Retina (tissue), 1 donor: ENCODE measurements around the gene IL34.

Source experiments
- DNase-seq: peaks from one replicate; pipeline ENCODE4 v3.0.0-alpha.2; 2016

The IL34 gene

DNA sequence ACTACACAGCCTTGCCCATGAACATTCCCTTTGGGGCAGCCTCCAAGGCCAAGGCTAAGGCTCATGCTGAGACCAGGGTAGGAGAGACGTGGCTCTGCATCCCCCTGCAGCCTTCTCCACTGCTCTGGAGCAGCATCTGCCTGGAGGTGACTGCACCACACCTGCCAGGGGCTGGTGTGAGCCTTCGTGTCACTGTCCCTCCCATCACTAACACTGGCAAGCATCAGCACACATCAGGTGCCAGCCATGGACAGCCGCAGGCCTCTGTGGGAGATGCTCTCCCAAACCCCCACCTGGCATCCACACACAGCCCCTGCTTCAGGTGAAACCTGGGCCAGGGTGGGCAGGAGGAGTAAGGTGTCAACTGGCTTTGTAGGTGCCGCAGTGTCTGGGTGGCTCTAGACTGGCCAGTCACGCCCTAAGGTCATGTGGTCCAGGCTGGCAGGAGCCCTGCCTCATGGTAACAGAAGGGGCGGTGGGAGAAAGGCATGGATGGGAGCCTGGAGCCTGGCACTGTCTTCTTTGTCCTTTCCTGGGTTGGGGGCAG, 57.5 kb downstream of the IL34 start:
- DNase-seq = no peak

DNA sequence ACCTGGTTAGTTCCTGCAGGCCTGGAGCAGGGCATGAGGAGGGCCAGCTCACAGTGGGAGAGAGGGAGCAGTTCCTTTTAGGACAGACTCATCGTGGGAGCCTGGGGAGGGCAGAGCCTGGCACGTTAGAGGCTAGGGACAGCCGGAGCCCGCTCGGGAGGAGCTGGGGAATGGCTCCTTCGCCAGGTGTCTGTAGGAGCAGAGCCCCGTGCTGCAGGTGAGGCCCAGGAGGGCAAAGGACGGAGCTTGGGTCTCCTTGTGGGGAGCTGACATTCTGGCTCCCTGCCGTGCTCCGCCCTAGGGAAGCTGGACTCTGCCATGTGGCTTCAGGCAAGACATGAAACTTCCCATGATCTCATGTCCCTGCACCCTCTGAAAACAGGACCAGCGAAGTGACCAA, 58.2 kb downstream of the IL34 start:
- no peak for DNase-seq

DNA sequence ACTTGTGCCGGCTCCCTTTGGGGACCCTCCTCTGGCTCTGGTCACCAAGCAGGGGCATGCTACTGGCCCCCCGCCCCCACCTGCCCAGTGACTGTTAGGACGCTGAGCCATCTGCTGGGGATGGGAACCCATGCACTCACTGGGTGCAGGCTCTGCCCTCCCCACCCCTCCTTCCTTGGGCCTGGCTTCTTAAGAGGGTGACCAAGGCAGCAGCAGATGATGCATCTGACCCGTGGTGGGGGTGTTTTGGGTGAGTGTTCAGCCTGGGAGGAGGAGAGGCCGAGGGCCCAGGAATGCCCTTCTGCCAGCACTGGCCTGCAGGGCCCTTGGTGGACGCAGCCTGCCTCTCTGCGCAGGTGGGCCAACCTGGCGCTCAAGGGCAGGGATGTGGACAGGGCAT, 58.7 kb downstream of the IL34 start:
- no peak for DNase-seq

DNA sequence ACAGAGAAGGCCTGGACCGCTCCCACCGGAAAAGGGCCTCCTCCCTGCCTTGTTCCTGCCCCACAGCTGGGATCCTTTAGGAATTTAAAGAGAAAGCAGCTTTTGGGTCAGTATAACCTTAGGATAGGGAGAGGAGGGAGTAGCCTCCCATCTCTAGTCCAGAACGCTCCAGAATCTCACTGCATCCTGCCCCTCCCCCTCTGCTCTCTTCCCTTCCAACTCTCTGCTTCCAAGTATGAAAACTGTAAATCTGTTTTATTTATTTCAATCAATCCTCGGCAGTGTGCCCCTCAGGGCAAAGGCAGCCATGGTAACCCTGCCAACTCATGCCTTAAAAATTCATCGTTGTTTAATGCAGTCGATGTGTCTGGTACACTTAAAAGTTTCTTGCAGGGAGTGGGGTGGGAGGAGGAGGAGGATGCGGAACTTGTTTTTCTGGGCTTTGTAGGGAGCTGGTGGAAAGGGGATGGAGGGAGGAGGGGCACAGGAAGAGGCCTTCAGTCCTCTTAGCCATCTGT, 60.6 kb downstream of the IL34 start:
- DNase-seq = peak; percentile 62

DNA sequence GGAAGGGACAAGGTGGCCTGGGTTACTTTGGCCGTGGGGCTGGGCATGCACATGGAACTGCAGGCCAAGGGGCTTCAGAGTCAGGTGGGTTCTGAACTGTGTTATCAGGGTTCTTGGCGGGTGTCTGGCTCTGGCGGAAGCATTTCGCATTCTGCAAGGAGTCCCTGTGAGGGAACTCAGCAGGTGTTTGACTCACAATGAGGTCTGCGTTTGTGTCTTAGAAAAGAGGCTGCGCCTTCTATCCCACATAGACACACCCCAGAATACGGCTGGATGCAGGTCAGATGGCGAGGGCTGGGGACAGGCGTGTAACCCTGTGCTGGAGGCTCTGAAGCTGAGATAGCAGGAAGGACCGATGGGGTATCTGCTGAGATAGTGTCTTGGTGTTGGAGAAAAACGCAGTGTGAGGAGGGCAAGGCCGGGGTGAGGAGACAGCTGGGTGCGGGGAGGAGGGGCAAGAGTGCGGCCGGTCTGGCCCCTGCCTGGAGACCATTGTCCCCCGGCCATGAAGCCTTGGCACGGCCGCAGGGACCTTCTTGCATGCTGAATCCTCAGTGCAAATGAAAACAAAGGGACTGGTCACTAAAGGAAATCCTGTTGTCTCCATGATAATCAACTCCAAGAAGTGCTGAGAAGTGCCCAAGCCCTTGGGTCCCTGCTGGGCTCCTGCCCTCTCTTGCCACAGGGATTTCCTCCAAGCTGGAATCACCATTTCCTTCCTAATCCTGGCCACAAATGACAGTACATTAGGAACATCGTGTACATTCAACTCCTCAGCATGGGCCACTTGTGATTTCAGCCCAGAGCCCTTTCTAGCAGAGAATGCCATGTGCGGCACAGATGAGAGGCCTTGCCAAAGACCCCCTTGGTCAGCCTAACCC, 62.2 kb downstream of the IL34 start:
- DNase-seq = no peak

- no peak for DNase-seq
Measured at GRCh38 chr16:70709457-70709856, 63.1 kb downstream of the IL34 start.

DNA sequence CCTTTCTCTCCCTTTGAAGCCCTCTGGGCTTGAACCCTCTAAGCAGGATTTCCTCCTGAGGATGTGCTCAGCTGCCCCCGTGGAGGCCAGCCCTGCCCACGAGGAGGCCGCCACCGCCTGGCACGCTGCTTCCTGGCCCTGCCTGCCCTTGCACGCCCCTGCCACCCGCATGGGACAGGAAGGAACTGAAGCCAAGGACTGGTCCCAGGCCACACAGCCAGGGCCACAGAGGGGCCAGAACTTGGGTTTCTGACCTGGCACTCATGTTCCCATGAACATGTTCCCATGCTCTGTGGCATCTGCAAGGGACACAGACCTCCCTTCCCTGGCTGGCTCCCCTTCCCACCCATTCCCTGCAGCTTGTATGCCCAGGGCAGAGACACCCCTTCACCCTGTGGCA, 63.6 kb downstream of the IL34 start:
- DNase-seq = no peak
